ENCODE results near the gene IGF1. TPM values are rescaled to one million over a fixed set of nuclear protein-coding genes. Genes with fewer than 3 reads are reported as not detected.

IGF1 gene
- total RNA-seq, 1 experiment from 2014 or later = not detected

DNA sequence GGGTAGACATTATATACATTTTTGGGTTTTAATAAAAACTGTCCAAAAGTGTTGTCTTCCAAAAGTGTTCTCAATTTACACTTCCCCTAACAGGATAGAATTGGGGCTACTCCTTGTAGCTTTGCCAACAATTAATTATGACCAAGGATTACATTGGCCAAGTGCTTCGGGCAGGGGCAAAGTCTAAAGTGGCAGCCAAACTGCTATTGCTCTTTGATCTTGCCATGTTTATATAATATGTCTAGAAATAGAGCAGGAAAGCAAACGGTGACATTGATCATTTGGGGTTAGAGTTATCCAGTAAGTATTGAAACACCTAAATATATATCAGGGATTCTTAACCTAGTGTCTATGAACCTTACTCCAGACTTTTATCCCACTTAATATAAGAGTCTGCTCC lies 31.2 kb upstream of the IGF1 start (continued):
- TF ChIP-seq, protein P1, sequence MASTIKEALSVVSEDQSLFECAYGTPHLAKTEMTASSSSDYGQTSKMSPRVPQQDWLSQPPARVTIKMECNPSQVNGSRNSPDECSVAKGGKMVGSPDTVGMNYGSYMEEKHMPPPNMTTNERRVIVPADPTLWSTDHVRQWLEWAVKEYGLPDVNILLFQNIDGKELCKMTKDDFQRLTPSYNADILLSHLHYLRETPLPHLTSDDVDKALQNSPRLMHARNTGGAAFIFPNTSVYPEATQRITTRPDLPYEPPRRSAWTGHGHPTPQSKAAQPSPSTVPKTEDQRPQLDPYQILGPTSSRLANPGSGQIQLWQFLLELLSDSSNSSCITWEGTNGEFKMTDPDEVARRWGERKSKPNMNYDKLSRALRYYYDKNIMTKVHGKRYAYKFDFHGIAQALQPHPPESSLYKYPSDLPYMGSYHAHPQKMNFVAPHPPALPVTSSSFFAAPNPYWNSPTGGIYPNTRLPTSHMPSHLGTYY (CRISPR knock-in tag; IDR thresholded peaks at IDR 0.05) = no peak
- TF ChIP-seq, protein P2, sequence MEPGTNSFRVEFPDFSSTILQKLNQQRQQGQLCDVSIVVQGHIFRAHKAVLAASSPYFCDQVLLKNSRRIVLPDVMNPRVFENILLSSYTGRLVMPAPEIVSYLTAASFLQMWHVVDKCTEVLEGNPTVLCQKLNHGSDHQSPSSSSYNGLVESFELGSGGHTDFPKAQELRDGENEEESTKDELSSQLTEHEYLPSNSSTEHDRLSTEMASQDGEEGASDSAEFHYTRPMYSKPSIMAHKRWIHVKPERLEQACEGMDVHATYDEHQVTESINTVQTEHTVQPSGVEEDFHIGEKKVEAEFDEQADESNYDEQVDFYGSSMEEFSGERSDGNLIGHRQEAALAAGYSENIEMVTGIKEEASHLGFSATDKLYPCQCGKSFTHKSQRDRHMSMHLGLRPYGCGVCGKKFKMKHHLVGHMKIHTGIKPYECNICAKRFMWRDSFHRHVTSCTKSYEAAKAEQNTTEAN (CRISPR knock-in tag; IDR thresholded peaks at IDR 0.05) = no peak
- TF ChIP-seq HMGA2 (CRISPR knock-in tag; IDR thresholded peaks at IDR 0.05) (no peak), NFYB (CRISPR knock-in tag; conservative IDR thresholded peaks at IDR 0.05; ENCODE audit: low read depth) (no peak), AFF4 (CRISPR knock-in tag; IDR thresholded peaks at IDR 0.05; ENCODE audit: borderline replicate concordance) (no peak), FOXJ3 (CRISPR knock-in tag; IDR thresholded peaks at IDR 0.05; ENCODE audit: borderline replicate concordance) (no peak), ZBTB21 (CRISPR knock-in tag; IDR thresholded peaks at IDR 0.05; ENCODE audit: borderline replicate concordance) (no peak), NFE2L1 (CRISPR knock-in tag; IDR thresholded peaks at IDR 0.05) (no peak), OVOL2 (CRISPR knock-in tag; IDR thresholded peaks at IDR 0.05; ENCODE audit: borderline replicate concordance) (no peak)
- TF ChIP-seq, protein P3, sequence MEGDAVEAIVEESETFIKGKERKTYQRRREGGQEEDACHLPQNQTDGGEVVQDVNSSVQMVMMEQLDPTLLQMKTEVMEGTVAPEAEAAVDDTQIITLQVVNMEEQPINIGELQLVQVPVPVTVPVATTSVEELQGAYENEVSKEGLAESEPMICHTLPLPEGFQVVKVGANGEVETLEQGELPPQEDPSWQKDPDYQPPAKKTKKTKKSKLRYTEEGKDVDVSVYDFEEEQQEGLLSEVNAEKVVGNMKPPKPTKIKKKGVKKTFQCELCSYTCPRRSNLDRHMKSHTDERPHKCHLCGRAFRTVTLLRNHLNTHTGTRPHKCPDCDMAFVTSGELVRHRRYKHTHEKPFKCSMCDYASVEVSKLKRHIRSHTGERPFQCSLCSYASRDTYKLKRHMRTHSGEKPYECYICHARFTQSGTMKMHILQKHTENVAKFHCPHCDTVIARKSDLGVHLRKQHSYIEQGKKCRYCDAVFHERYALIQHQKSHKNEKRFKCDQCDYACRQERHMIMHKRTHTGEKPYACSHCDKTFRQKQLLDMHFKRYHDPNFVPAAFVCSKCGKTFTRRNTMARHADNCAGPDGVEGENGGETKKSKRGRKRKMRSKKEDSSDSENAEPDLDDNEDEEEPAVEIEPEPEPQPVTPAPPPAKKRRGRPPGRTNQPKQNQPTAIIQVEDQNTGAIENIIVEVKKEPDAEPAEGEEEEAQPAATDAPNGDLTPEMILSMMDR (IDR thresholded peaks at IDR 0.05) = no peak
- TF ChIP-seq, protein P4, sequence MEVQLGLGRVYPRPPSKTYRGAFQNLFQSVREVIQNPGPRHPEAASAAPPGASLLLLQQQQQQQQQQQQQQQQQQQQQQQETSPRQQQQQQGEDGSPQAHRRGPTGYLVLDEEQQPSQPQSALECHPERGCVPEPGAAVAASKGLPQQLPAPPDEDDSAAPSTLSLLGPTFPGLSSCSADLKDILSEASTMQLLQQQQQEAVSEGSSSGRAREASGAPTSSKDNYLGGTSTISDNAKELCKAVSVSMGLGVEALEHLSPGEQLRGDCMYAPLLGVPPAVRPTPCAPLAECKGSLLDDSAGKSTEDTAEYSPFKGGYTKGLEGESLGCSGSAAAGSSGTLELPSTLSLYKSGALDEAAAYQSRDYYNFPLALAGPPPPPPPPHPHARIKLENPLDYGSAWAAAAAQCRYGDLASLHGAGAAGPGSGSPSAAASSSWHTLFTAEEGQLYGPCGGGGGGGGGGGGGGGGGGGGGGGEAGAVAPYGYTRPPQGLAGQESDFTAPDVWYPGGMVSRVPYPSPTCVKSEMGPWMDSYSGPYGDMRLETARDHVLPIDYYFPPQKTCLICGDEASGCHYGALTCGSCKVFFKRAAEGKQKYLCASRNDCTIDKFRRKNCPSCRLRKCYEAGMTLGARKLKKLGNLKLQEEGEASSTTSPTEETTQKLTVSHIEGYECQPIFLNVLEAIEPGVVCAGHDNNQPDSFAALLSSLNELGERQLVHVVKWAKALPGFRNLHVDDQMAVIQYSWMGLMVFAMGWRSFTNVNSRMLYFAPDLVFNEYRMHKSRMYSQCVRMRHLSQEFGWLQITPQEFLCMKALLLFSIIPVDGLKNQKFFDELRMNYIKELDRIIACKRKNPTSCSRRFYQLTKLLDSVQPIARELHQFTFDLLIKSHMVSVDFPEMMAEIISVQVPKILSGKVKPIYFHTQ (CRISPR knock-in tag; IDR thresholded peaks at IDR 0.05) = no peak

GRCh38 chr12:102510463-102510862 lies 30.1 kb upstream of the IGF1 start:
- no peak overlapping the region for H3K27ac Mint-ChIP-seq
- POLR2A ChIA-PET = no interaction called here
- H3K36me3 Mint-ChIP-seq = 0 out of 2 replicates have a peak, but pooled peaks cover 8% of the 10 kb centered on the region
- H3K27me3 Mint-ChIP-seq (ENCODE audit: low read depth) = peaks cover 4% of the 10 kb centered on the region; the same call in 1 of the 2 replicates
- ATAC-seq (no peak), DNase-seq (ENCODE audit: low spot score) (no peak)
- CTCF ChIA-PET = interaction anchor here (1.0 kb wide), 1 partner anchor 230 kb away, joined by 3 read pairs; no protein-coding TSS in a partner anchor
- no peak overlapping the region for H3K4me3 Mint-ChIP-seq
- no peak for TF ChIP-seq ZNF263 (CRISPR knock-in tag; IDR thresholded peaks at IDR 0.05; ENCODE audit: low read depth)
- no peak for TF ChIP-seq E2F5 (CRISPR knock-in tag; IDR thresholded peaks at IDR 0.05)
- no peak for TF ChIP-seq FOXP1 (CRISPR knock-in tag; IDR thresholded peaks at IDR 0.05; ENCODE audit: borderline replicate concordance)
- TF ChIP-seq RORB (CRISPR knock-in tag; IDR thresholded peaks at IDR 0.05) = no peak
- TF ChIP-seq ZBTB21 (CRISPR knock-in tag; IDR thresholded peaks at IDR 0.05; ENCODE audit: borderline replicate concordance) = no peak
- H3K4me1 Mint-ChIP-seq = peaks cover 10% of the 10 kb centered on the region
- H3K9me3 Mint-ChIP-seq = peaks cover 20% of the 10 kb centered on the region

All from WTC11 (cell line).